ENCODE results near the gene POLRMT. TPM values are rescaled to one million over a fixed set of nuclear protein-coding genes. Genes with fewer than 3 reads are reported as not detected.
"Not testable (repeated sequence)": the region's sequence is repeated elsewhere in the genome, so short reads cannot be mapped to it uniquely, and the experiment has no call there.

Gene POLRMT
- polyA plus RNA-seq, 1 donor from 2014 or later, result 41.9 TPM

GRCh38 chr19:670609-671075, 37.3 kb upstream of the POLRMT start:
- H3K4me3 Mint-ChIP-seq, result no peak overlapping the region
- H3K36me3 Mint-ChIP-seq, result peaks cover 2% of the 10 kb centered on the region
- H3K27me3 Mint-ChIP-seq, result peaks cover 20% of the 10 kb centered on the region
- peaks cover 4 to 8% (median 4%) of the 10 kb centered on the region in 3 donors for H3K4me1 Mint-ChIP-seq
- peaks cover 0 to 4% (median 0%) of the 10 kb centered on the region in 3 donors for H3K9me3 Mint-ChIP-seq
- H3K27ac Mint-ChIP-seq, result peak overlapping the region in 1 of 3 donors; percentile 42

- H3K4me1 Mint-ChIP-seq, result not testable (repeated sequence)
Observed at GRCh38 chr19:668675-669434, 35.5 kb upstream of the POLRMT start.

GRCh38 chr19:666985-667573, 33.7 kb upstream of the POLRMT start:
- H3K27me3 Mint-ChIP-seq, H3K4me1 Mint-ChIP-seq: not testable (repeated sequence)

More at GRCh38 chr19:668675-669434, 35.5 kb upstream of the POLRMT start:
- not testable (repeated sequence) for H3K9me3 Mint-ChIP-seq, H3K27me3 Mint-ChIP-seq, H3K36me3 Mint-ChIP-seq
- Mint-ChIP-seq H3K4me3 (peak overlapping the region in 1 of 4 donors; percentile 42), H3K27ac (peak overlapping the region in 2 of 3 donors; percentile 46 to 84)

GRCh38 chr19:664913-665443, 31.6 kb upstream of the POLRMT start:
- H3K4me3 Mint-ChIP-seq, result peak overlapping the region; percentile 12 to 94 (median 54)
- H3K4me1 Mint-ChIP-seq, result peaks cover 7 to 15% (median 8%) of the 10 kb centered on the region in 3 donors
- H3K27ac Mint-ChIP-seq, result peak overlapping the region in 2 of 3 donors; percentile 87 to 100
- peaks cover 5% of the 10 kb centered on the region for H3K27me3 Mint-ChIP-seq
- peaks cover 6% of the 10 kb centered on the region for H3K36me3 Mint-ChIP-seq
- H3K9me3 Mint-ChIP-seq, result peaks cover 0 to 4% (median 0%) of the 10 kb centered on the region in 3 donors

More at GRCh38 chr19:666985-667573, 33.7 kb upstream of the POLRMT start:
- Mint-ChIP-seq H3K27ac (peak overlapping the region in 2 of 3 donors; percentile 73 to 81), H3K4me3 (peak overlapping the region in 2 of 4 donors; percentile 49 to 65)
- H3K36me3 Mint-ChIP-seq, H3K9me3 Mint-ChIP-seq: not testable (repeated sequence)

- peaks cover 6% of the 10 kb centered on the region for H3K36me3 Mint-ChIP-seq
- H3K27ac Mint-ChIP-seq, result peak overlapping the region; percentile 77 to 100 (median 96)
- peak overlapping the region; percentile 82 to 94 (median 90) for H3K4me3 Mint-ChIP-seq
- peaks cover 12 to 23% (median 13%) of the 10 kb centered on the region in 3 donors for H3K4me1 Mint-ChIP-seq
- H3K9me3 Mint-ChIP-seq, result no peaks in the 10 kb centered on the region
- H3K27me3 Mint-ChIP-seq, result no peaks in the 10 kb centered on the region
Observed at GRCh38 chr19:663682-664117, 30.4 kb upstream of the POLRMT start.

- Mint-ChIP-seq H3K4me1 (peaks cover 12 to 23% (median 13%) of the 10 kb centered on the region in 3 donors), H3K36me3 (peaks cover 6% of the 10 kb centered on the region), H3K27ac (peak within 1 kb of the TSS; percentile 96 to 100 (median 98)), H3K9me3 (no peaks in the 10 kb centered on the region), H3K4me3 (peak within 1 kb of the TSS; percentile 94 to 100 (median 96)), H3K27me3 (no peaks in the 10 kb centered on the region)
Observed at GRCh38 chr19:662962-663681, 29.8 kb upstream of the POLRMT start, which contains the start of gene RNF126. TSS of gene RNF126 (minus strand) at chr19:663214. CDS start at chr19:663121, 93 bp downstream.

- no peaks in the 10 kb centered on the region for H3K9me3 Mint-ChIP-seq
- H3K4me3 Mint-ChIP-seq, result peak overlapping the region; percentile 94 to 100 (median 96)
- peaks cover 6% of the 10 kb centered on the region for H3K36me3 Mint-ChIP-seq
- peak overlapping the region; percentile 96 to 100 (median 98) for H3K27ac Mint-ChIP-seq
- no peaks in the 10 kb centered on the region for H3K27me3 Mint-ChIP-seq
- H3K4me1 Mint-ChIP-seq, result peaks cover 13 to 23% (median 13%) of the 10 kb centered on the region in 3 donors
Observed at GRCh38 chr19:662207-662961, 29.0 kb upstream of the POLRMT start.

- Mint-ChIP-seq H3K4me3 (peak overlapping the region; percentile 94 to 100 (median 96)), H3K4me1 (peaks cover 17 to 23% (median 17%) of the 10 kb centered on the region in 3 donors), H3K9me3 (no peaks in the 10 kb centered on the region), H3K36me3 (peaks cover 4% of the 10 kb centered on the region), H3K27me3 (no peaks in the 10 kb centered on the region), H3K27ac (peak overlapping the region; percentile 96 to 100 (median 98))
Observed at GRCh38 chr19:661427-662196, 28.3 kb upstream of the POLRMT start.

- H3K27me3 Mint-ChIP-seq, result no peaks in the 10 kb centered on the region
Observed at GRCh38 chr19:660793-661426, 27.6 kb upstream of the POLRMT start.

GRCh38 chr19:658916-659839, 25.8 kb upstream of the POLRMT start:
- Mint-ChIP-seq H3K27ac (peak overlapping the region; percentile 96 to 100 (median 98)), H3K36me3 (peaks cover 5% of the 10 kb centered on the region), H3K9me3 (no peaks in the 10 kb centered on the region), H3K4me3 (peak overlapping the region; percentile 92 to 100 (median 95)), H3K27me3 (no peaks in the 10 kb centered on the region), H3K4me1 (peaks cover 18 to 19% (median 19%) of the 10 kb centered on the region in 3 donors)

More at GRCh38 chr19:660793-661426, 27.6 kb upstream of the POLRMT start:
- Mint-ChIP-seq H3K4me3 (peak overlapping the region; percentile 94 to 100 (median 96)), H3K36me3 (peaks cover 4% of the 10 kb centered on the region), H3K9me3 (no peaks in the 10 kb centered on the region), H3K4me1 (peaks cover 19 to 23% (median 22%) of the 10 kb centered on the region in 3 donors), H3K27ac (peak overlapping the region; percentile 96 to 100 (median 98))

GRCh38 chr19:658059-658839, 24.9 kb upstream of the POLRMT start:
- Mint-ChIP-seq H3K4me3 (peak overlapping the region in 3 of 4 donors; percentile 82 to 94 (median 92)), H3K36me3 (peaks cover 5% of the 10 kb centered on the region), H3K27ac (peak overlapping the region in 2 of 3 donors; percentile 96 to 100), H3K27me3 (no peaks in the 10 kb centered on the region), H3K9me3 (no peaks in the 10 kb centered on the region), H3K4me1 (peaks cover 16 to 21% (median 18%) of the 10 kb centered on the region in 3 donors)
